PC-3 (cell line): ENCODE measurements around the gene TIAM1.

Experiments
- CTCF ChIP-seq: fragments of 300-600 bp; sonication (generic); conservative IDR thresholded peaks from 2 replicates; pipeline ENCODE4 v1.5.1; 2017; ENCODE audit warnings: antibody characterized with exemption, low read depth, mild to moderate bottlenecking, low read length
- EZH2 ChIP-seq: fragments of 300-600 bp; sonication (generic); IDR thresholded peaks from one replicate; pipeline ENCODE4 v1.6.1; 2017; ENCODE audit warnings: antibody characterized with exemption, mild to moderate bottlenecking, low read length; ENCODE audit not compliant: unreplicated experiment
- EZH2phosphoT487 ChIP-seq: fragments of 300-600 bp; sonication (generic); IDR thresholded peaks from 2 replicates; pipeline ENCODE4 v1.6.1; 2018; ENCODE audit warnings: mild to moderate bottlenecking, antibody characterized with exemption, low read length, borderline replicate concordance

GRCh38 chr21:31330144-31330483, 13.9 kb downstream of the TIAM1 start:
- no peak for TF ChIP-seq EZH2
- TF ChIP-seq CTCF = no peak
- TF ChIP-seq EZH2phosphoT487 = no peak
